Left kidney (tissue), 2 donors: ENCODE results near the gene NLGN1. TPM values are rescaled to one million over a fixed set of nuclear protein-coding genes. Genes with fewer than 3 reads are reported as not detected.

Experiments used
- DNase-seq: peaks from one replicate; pipeline ENCODE4 v3.0.0-alpha.2; 2013
- polyA plus RNA-seq: library from polyadenylated mRNA; unstranded; fragments of 120-200 nt; gene quantifications from one replicate; pipeline ENCODE4 v1.2.1, GENCODE V29; 2013; ENCODE audit not compliant: insufficient read length

The NLGN1 gene
- polyA plus RNA-seq, 1 donor, result 2.9 TPM

DNA sequence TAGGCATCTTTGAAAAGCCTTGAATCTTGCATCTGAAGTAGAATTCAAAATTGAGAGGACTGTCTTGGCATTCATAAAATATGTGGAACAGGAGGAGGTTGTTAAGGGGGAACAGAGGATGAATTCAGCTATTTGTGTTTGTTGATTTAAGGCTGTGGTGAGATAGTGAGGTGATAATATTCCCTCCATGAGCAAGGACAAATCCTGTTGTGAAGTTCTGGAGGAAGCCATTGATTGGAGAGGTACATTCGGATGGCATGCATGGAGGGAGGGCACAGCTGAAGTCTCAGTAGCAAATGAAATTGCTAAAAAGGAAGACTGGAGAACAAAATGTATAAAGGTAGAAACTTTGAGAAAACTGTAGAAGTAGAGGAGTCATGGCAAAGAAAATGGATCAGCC, 443.8 kb downstream of the NLGN1 start:
- DNase-seq, result no peak

DNA sequence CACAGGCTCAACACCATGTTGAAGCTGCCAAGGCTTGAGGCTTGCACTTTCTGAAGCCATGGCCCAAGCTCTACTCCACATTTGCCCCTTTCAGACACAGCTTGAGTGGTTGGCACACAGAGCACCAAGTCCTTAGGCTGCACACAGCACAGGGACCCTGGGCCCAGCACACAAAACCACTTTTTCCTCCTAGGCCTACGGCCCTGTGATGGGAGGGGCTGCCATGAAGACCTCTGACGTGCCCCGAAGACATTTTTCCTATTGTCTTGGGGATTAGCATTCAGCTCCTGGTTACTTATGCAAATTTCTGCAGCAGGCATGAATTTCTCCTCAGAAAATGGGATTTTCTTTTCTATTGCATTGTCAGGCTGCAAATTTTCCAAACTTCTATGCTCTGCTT, 445.5 kb downstream of the NLGN1 start:
- DNase-seq, result no peak

- no peak for DNase-seq
Measured at GRCh38 chr3:173846584-173846983, 449.0 kb downstream of the NLGN1 start.

- DNase-seq, result no peak
Measured at GRCh38 chr3:173849489-173849888, 451.9 kb downstream of the NLGN1 start.

- DNase-seq, result no peak
Measured at GRCh38 chr3:173857154-173857553, 459.6 kb downstream of the NLGN1 start.

DNA sequence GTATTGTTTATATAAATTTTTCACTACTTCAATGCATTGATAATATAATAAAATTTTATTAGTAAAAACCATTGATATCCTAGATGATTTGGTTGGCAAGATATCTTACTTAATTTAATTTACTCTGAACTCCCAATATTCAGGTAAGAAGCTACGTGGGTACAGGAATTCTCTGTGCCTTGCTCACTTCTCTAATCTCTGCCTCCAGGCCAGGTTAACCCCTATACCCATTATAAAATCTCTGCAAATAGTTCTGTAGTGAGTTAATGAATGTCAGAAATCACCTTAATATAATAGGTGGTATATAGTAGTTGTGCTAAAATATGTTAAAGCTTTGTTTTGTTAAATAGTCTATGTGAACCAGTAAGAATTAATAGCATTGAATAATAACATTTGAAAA, 465.2 kb downstream of the NLGN1 start:
- DNase-seq, result no peak

DNA sequence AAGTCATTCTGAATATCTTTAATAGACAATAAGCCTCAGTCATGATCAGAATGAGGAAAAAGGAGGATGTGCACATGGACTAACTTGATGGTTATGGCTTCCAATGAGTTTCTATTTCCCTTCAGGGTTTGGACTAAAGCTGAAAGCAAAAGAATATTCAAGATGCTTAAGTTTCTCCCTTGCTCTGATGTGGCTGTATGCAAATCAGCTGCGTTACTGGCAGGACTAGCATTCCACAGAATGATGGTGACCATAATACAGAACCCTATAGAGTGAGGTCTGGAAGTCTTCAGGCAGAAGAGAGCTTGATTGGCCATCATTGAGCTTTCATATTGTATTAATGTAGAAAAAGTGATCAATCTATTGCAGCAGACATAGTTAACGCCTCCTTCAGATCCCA, 466.0 kb downstream of the NLGN1 start:
- DNase-seq, result no peak

- no peak for DNase-seq
Measured at GRCh38 chr3:173865900-173866498, 468.5 kb downstream of the NLGN1 start.

- no peak for DNase-seq
Measured at GRCh38 chr3:173869766-173870165, 472.2 kb downstream of the NLGN1 start.

- DNase-seq, result no peak
Measured at GRCh38 chr3:173870976-173871375, 473.4 kb downstream of the NLGN1 start.

GRCh38 chr3:173875790-173876189, 478.2 kb downstream of the NLGN1 start:
- no peak for DNase-seq

GRCh38 chr3:173876476-173876875, 478.9 kb downstream of the NLGN1 start:
- DNase-seq, result no peak

DNA sequence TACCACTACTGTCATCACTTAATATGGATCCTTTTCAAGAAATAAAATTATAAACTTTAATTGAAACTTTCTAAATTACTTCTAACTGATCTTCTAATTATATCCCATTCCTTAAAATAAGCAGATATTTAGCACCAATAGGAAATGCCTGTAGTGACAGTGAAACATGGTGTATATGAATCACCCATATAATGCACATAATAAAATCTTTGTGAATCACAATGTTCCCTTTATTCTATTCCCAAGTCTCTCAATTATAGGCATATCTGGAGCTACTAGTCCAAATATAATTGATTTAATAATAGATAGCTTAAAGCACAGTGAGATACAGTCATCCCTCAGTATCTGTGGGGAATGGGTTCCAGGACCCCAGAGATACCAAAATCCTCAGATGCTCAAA, 490.3 kb downstream of the NLGN1 start:
- DNase-seq, result no peak

GRCh38 chr3:173889596-173889995, 492.1 kb downstream of the NLGN1 start:
- no peak for DNase-seq

DNA sequence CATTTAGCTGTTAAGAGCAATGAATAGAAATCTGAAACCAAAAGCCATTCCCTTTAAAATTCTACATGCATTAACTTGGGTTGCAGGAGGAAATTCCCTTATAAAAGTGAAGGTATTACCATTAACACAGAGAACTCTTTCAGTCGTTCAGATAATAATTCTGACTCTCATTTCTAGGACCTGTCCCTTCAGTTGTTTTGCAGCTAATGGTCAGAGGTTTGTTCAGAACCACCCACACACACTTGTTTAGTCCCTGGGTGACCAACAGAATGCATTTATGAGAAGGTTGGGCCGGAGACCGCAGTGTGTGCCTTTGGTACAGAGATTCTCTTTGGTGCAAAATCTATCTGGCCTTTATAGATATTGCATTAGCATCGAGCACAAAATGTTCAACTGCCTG, 492.5 kb downstream of the NLGN1 start:
- DNase-seq, result no peak

DNA sequence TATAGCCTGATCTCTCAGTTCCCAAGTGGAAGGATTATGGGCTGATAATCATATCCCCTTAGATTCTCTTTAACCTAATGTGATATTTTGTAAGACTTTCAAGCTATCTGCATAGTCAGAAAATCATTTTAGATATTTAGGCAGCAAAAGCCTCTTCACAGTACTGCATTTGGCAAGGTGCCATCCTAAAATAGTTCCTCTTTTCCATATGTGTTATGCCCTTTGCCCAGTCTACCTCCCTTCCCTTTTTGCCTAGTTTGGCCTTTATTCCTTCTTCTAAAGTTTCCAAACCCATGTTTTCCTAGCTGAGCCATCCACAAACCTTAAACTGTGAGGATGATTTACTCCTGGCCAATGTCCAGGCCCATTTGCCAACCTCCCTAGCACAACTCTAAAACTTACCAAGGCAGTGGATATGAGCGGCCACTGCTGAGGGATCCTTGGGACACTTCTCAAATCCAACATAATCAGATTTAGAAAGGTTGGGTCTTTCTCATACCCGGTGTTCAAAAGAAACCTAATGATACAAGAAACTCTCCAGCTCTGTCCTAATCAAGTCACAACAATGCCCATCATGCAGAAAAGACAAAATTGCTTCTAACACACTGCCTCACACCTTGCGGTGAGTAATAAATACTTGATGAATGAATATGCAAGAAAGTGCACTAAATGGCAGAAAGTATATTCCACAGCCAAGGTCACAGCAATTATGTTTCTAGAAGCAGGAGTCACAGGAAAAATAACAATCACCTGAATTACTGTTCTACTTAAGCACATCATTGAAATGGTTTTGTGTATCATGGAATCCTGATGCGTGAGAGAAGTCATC, 493.9 kb downstream of the NLGN1 start:
- no peak for DNase-seq

DNA sequence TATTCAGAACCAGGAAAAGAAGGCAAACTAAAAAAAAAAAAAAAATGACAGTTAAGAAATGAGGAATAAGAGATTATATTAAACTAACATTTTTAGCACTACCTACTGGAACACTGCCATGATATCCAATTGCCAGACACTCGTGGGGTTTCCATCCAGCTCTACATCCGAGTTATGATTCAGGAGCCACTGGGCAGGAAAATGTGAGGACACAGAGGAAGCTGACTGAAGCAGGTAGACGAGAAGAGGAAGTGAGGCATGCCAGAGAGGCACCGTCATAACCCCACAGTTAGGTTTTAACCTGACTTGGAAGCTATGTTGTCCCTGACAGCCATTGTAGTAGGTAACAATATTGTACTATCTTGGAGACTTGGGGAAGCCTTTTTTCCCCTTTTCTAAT, 495.0 kb downstream of the NLGN1 start:
- no peak for DNase-seq

DNA sequence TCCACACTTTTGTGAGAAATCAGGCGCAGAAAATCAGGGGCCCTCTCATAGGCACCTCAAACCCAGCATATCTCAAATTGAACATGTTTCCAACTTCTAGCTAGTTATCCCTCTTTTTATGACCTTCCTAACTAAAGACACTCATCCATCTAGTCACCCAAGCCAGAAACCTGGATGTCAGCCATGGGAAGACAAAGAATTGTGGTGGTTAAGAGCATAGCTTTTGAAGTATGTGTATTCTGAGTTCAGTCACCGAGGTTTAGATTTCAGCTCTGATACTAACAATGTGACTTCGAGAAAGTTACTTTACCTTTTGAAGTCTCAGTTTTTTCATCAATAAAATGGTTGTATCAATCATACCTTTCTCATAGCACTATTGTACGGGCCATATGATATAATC, 495.5 kb downstream of the NLGN1 start:
- DNase-seq, result no peak

DNA sequence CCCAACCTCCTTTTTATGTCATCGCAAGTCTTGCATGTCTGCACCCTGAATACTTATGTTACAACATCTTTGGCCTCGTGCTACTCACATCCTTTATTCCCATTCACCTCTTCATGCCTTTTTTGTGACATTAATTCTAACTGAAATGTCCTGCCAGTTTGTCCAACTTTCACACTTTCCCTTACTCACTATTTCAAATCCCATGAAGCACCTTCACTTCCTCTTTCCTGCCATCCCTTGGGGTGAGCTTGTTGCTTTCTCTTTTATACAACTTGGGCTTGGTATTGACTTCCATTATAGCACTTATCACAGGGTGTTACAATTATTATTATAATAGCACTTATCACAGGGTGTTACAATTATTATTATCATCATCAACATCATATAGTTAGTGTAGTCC, 496.3 kb downstream of the NLGN1 start:
- no peak for DNase-seq

DNA sequence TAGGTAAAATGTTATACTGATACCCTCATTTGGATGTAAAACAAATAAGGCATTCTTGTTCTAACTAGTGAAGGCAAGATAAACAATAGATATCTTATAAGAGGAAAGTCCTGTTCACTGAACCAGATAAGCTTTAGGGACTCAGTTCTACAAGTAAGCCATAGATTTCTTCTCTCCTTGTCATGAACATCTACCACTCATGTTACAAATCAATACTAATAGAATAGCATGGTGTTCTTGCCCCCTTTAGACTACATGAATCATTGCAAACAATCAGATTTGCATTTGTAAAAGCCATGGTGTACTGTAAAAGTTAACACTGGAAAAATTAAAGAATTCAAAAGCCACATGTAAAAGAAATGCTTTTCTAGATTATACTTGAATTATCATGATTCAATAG, 500.1 kb downstream of the NLGN1 start:
- no peak for DNase-seq

- no peak for DNase-seq
Measured at GRCh38 chr3:173901649-173902048, 504.1 kb downstream of the NLGN1 start.

GRCh38 chr3:173902401-173902800, 504.9 kb downstream of the NLGN1 start:
- no peak for DNase-seq

DNA sequence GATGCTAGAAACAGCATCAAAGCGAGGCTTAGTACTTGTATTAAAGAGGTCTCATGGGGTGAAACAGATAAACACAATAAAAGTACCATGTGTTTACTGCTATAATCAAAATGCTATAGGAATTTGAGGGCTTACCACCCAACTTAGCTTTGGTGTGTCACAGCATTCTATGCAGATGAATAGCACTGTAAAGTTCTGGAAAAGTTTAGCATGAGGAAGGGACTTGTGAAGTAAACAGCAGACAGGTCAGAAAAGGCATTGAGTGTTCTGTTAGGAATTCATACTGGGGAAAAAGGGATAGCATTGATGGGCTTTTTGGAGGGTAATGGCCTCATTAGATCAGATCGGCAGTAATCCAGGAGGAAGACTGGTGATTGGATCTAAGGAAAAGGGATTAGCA, 505.3 kb downstream of the NLGN1 start:
- DNase-seq, result no peak

DNA sequence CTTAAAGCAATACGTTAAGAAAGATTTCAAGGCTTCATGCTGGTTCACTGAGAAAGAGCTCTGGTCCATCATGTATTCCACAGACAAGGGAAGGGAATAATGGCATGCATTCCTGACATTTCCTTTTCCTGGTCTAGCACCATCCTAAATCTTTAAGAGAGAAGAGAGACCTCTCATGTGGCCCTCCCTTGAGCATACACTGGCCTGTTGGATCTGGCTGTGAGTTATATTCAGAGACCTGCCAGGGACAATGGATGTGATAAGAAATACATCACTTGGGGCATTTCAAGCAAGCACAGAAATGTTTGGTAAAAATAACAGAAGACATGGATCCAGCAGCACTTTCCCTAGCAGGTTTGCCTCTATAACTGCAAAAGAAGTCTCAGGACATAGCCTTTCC, 507.8 kb downstream of the NLGN1 start:
- DNase-seq, result no peak
